GM18507 (cell line): ENCODE measurements around the gene NACA.
A peak's percentile ranks its signal among the peaks of the same experiment; 100 is the strongest.
"Not testable (repeated sequence)": the region's sequence is repeated elsewhere in the genome, so short reads cannot be mapped to it uniquely, and the experiment has no call there.

Experiments used
- DNase-seq: peaks from one replicate; pipeline ENCODE4 v3.0.0; 2011; ENCODE audit warnings: low read depth; ENCODE audit not compliant: insufficient read length; ENCODE audit errors: extremely low spot score
- FAIRE-seq: peaks from 2 replicates; lab custom pipeline; 2011; peaks lifted over from hg19 to GRCh38; lab: Jason Lieb, UNC

The NACA gene

GRCh38 chr12:56724972-56725722, at the start of gene NACA:
TSS of gene NACA (minus strand) at chr12:56725299. CDS start at chr12:56724521, 778 bp downstream.
- FAIRE-seq: peak; percentile 96

GRCh38 chr12:56773113-56773512, 48.0 kb upstream of the NACA start:
- DNase-seq (no peak), FAIRE-seq (no peak)

More at GRCh38 chr12:56724972-56725722, at the start of gene NACA:
- DNase-seq: peak; percentile 96

DNA sequence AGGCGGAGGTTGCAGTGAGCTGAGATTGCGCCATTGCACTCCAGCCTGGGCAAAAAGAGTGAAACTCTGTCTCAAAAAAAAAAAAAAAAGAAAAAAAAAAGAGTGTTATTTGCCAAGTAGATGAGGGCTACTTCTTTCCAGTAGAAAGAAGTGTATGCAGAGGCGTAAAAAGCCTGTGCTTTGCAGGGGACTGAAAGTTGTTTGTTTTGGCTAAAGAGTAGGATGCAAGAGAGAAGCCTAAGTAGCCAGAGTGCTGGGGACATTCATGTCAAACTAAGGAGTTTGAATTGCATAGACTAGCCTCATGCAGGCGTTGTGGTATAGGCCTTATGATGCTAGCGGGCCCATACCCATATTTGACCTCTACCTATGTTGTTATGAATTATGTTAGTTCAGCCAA, 47.5 kb upstream of the NACA start:
- no peak for FAIRE-seq

GRCh38 chr12:56769868-56770267, 44.8 kb upstream of the NACA start:
- FAIRE-seq (no peak), DNase-seq (no peak)

More for the DNA sequence above, 47.5 kb upstream of the NACA start:
- DNase-seq: no peak

DNA sequence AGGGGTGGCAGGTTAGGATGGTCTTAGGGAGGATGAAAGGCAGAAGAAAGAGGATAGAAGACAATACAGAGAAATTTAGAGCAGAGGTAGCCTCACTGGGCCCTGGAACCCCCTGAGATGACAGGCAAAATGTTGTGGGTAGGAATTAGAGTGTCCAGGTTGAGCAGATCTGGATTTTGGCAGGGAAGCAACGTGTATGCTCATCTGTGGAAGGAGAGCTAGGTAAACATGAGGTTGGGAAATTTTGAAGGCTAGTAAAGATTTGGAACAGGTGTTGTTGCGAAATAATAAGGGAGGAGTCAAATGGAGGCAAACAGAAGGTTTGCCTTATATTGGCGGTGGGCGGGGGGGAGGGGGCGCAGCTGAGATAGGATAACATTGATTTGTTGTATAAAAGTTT, 43.3 kb upstream of the NACA start:
- FAIRE-seq (no peak), DNase-seq (no peak)

DNA sequence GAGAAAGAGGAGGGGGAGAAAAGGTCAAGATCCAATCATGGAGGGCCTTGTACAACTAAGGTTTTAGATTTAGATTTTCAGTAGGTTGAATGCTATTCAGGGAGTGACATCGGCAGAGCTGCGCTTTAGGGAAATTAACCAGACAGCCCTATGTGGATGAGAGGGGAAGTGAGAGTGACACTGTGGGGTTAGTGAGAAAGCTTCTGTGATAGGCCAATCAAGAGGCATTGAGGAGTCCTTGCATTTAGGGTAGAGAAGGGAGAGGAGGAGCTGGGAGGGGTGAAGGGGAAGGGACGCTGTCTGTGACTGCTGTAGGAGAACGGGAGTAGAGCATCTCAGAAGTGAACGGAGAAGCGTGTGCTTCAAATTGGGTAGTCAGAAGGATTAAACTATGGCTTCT, 41.4 kb upstream of the NACA start:
- FAIRE-seq: peak; percentile 88
- peak; percentile 55 for DNase-seq

- no peak for FAIRE-seq
- DNase-seq: no peak
These were observed 38.9 kb upstream of the NACA start for GRCh38 chr12:56763753-56764657.

- FAIRE-seq (no peak), DNase-seq (no peak)
These were observed 36.7 kb upstream of the NACA start for GRCh38 chr12:56761812-56762211.

DNA sequence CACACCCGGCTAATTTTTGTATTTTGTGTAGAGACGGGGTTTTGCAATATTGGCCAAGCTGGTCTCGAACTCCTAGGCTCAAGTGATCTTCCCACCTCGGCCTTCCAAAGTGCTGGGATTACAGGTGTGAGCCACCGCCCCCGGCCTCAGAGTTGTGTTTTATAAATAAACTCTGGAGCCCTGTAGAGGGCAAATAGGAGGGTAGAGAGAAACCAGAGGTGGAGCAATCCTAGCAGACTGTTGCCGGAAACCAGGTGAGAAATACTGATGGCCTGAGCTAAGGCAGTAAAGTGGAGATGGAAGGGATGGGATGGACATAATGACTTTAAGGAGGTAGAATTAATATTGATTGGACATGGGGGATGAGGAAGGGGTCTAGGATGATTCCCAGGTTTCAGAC, 35.4 kb upstream of the NACA start:
- DNase-seq (no peak), FAIRE-seq (no peak)

DNA sequence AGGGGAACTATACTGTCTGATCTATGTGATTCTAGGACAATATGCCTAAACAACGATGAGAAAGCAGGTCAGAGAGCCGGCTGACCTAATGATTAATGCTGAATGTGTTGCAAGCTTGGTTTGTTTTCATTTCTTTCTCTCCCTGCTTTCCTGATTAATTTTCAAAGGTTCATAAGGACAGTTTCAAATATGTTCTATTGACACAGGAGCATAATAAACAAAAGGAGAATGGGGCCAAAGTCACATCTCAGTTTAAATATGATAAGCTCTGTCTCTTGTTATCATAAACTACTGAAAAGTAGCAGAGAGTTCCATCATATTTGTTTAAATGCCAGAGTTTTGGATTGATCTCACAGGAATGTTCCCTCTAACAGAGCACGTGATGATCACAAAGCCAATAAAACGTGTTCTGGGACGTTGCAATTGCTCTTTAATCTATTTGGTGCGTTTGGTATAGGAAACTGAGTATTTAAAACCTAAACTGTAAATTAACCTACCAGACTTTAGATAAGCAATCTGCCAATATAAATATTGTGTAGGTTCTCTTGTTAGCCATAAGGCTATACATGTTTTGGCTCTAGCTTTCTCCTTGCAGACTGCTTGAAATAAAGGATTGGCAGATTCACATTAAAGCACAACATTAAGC, 34.3 kb upstream of the NACA start:
- no peak for DNase-seq
- no peak for FAIRE-seq

- no peak for FAIRE-seq
These were observed 33.7 kb upstream of the NACA start for GRCh38 chr12:56758728-56759262.

DNA sequence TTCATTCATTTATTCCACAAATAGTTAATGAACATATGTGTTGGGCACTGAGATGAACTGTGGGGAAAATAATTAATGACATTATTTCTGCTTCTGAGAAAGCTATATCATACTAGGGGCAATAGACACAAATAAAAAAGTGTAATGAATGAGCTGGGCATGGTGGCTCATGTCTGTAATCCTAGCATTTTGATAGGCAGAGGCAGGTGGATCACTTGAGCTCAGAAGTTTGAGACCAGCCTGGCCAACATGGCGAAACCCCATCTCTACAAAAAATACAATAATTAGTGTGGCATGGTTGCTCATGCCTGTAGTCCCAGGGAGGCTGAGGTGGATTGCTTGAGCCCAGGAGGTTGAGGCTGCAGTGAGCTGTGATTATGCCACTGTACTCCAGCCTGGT, 32.9 kb upstream of the NACA start:
- not testable (repeated sequence) for DNase-seq, FAIRE-seq

More at GRCh38 chr12:56758728-56759262, 33.7 kb upstream of the NACA start:
- DNase-seq: no peak

GRCh38 chr12:56753566-56753965, 28.5 kb upstream of the NACA start:
- DNase-seq (no peak), FAIRE-seq (no peak)

DNA sequence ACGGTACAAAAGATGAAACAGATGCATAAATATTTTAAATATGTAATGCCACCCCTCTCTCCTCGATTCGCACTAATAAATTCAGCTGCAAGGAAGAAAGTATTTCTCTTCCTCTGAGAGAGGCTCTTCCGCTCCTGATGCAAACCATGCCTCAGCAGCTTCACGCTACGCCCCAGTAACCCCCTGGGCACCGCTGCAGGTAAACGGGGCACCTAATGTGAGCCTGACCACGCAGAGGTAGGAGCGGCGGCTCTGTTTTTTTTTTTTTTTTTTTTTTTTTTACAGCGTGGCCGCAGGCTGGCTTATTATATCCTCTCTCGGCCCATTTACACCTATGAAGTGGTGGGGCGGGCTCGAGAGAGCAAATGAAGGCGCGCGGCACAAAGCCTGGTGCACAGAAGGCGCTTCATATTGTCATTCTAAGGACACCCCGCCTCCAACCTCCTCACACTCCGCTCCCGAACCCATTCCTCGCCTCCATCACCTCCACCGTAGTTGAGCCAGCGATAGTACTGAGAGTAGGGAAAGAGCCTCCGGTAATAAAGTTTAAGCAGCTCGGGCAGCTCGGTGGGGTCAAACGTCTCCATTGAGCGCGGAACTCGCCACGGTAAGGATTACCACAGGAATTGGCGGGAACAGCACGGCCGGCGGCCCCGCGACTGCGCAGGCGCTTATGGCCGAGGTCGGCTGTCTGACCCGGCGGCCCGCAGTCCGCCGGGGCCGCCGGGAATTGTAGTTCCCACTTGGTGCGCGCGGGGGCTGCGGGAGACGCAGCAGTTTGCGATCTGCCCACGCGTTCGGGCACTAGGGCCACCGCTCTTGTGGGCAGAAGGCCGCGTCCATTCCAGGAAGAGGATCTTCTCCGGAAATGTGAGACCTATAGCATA, 26.9 kb upstream of the NACA start, which contains the start of gene PRIM1:
PRIM1 (minus strand) TSS at position 612 of the 887 bp plus-strand sequence; CDS start at position 587, 25 bp downstream.
- FAIRE-seq: peak; percentile 82
- DNase-seq: peak; percentile 89

DNA sequence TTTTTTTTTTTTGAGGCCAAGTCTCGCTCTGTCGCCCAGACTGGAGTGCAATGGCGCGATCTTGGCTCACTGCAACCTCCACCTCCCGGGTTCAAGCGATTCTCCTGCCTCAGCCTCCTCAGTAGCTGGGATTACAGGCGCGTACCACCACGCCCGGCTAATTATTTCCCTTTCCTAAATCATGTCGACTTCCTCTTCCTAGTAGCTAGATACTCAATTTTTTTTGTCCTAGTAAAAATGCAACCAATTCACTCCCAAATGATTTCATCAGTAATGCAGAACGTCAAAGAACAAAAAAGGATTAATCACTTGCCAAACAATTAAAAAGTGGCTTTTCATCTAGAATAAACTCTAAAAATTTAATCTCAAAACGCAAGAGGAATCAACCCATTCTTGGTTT, 25.5 kb upstream of the NACA start:
- not testable (repeated sequence) for FAIRE-seq, DNase-seq

DNA sequence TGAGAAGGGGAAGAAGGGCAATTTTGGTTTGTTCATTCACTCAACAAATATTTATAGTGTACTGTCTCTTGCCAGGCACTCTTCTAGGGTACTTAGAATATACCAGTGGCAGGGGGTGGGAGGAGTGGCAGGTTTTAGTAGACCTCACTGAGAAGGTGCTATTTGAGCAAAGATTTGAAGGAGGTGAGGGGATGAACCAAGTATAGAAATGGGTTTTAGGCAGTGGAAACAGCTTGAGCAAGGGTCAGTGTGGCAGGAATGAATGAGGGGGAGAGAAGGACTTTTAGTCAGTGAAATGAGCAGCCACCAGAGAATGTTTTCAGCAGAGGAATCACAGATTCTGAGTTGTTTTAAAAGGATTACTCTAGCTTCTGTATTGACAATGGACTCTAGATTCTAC, 24.8 kb upstream of the NACA start:
- FAIRE-seq (peak; percentile 52), DNase-seq (no peak)

DNA sequence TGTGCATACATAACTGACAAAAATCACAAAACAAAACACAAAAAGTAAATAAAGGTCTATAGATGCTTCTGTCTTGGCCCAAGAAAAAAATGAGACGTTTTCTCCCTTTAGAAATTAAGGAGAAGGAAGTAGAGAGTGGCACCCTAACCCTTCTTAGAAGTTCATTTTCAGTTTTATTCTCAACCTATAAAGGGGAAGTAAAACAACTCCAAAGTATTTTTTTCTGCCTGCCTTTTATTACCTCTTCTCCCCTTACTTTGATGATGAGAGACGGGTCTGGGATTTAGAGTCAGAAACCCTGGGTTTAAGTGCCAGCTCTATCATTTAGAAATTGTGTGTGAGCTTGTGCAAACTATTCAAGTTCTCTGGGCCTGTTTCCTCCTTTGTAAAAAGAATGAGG, 24.3 kb upstream of the NACA start:
- DNase-seq: no peak
- peak; percentile 67 for FAIRE-seq

DNA sequence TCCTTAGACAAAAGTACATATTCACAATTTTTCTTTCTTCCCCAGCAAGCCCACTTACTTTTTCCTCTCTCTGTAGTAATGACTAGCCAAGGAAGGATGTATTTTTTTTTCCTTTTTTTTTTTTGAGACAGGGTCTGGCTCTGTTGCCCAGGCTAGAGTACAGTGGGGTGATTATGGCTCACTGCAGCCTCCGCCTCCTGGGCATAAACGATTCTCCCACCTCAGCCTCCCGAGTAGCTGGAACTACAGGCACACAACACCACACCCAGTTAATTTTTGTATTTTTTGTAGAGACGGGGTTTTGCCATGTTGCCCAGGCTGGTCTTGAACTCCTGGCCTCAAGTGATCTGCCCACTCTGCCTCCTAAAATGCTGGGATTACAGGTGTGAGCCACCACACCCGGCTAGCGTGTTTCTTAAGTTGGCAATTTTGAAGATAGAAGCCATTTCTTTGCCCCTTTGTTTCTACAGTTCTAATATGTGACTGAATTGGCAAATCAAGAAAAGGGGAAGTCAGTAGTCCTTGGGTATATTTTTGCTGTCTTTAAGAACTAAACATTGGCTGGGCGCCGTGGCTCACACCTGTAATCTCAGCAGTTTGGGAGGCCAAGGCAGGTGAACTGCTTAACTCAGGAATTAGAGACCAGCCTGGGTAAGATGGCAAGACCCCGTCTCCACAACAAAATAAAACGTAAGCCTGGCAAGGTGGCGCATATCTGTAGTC, 3.2 kb upstream of the NACA start:
- FAIRE-seq (no peak), DNase-seq (no peak)
